ENCODE data around the gene PRUNE1. TPM values are rescaled to one million over a fixed set of nuclear protein-coding genes. Genes with fewer than 3 reads are reported as not detected.
A peak's percentile ranks its signal among the peaks of the same experiment; 100 is the strongest.

PRUNE1 gene
- total RNA-seq, result 18.0 TPM
- 10 to 100 TPM; 46.5 to 56.3 (median 52.3) TPM for polyA plus RNA-seq

GRCh38 chr1:151008244-151009205 is at the start of gene PRUNE1:
TSS of gene PRUNE1 (plus strand) at chr1:151008449. CDS start at chr1:151008633, 184 bp downstream.
- no peaks in the 10 kb centered on the region for H3K27me3 ChIP-seq (ENCODE audit: control insufficient read depth, insufficient read depth, low read length)
- H3K9me3 Mint-ChIP-seq, result no peaks in the 10 kb centered on the region
- peaks cover 13% of the 10 kb centered on the region for H3K36me3 Mint-ChIP-seq
- ATAC-seq (ENCODE audit: low read depth in 2 of 2) (peak; percentile 92 to 93), DNase-seq (peak; percentile 91 to 96 (median 95))
- no peaks in the 10 kb centered on the region for H3K36me3 ChIP-seq (ENCODE audit: control insufficient read depth, insufficient read depth, low read length)
- peak within 1 kb of the TSS; percentile 95 to 98 (median 96) for H3K4me3 Mint-ChIP-seq
- peak within 1 kb of the TSS; percentile 96 to 98 (median 97) for H3K27ac Mint-ChIP-seq
- peaks cover 63% of the 10 kb centered on the region for H3K4me1 ChIP-seq (ENCODE audit: control insufficient read depth, insufficient read depth, low read length, poor library complexity, severe bottlenecking)
- H3K27me3 Mint-ChIP-seq, result no peaks in the 10 kb centered on the region
- no peaks in the 10 kb centered on the region for H3K9me3 ChIP-seq (ENCODE audit: control insufficient read depth in 2 of 2, low read length in 2 of 2)
- peaks cover 27 to 94% (median 52%) of the 10 kb centered on the region in 4 donors for H3K4me1 Mint-ChIP-seq
- peak within 1 kb of the TSS; percentile 90 for H3K4me3 ChIP-seq (ENCODE audit: low read depth, low read length)
- peak within 1 kb of the TSS; percentile 97 for H3K27ac ChIP-seq (ENCODE audit: insufficient read depth, low read length, poor library complexity, severe bottlenecking)

- Mint-ChIP-seq H3K9me3 (no peaks in the 10 kb centered on the region), H3K27me3 (no peaks in the 10 kb centered on the region), H3K4me3 (no peak overlapping the region), H3K36me3 (peaks cover 41% of the 10 kb centered on the region), H3K27ac (no peak overlapping the region), H3K4me1 (no peaks in the 10 kb centered on the region)
- no peaks in the 10 kb centered on the region for H3K9me3 ChIP-seq (ENCODE audit: control insufficient read depth in 2 of 2, low read length in 2 of 2)
- no peaks in the 10 kb centered on the region for H3K4me1 ChIP-seq (ENCODE audit: control insufficient read depth, insufficient read depth, low read length, poor library complexity, severe bottlenecking)
- DNase-seq, result no peak
- H3K36me3 ChIP-seq (ENCODE audit: control insufficient read depth, insufficient read depth, low read length), result peaks cover 69% of the 10 kb centered on the region
- H3K4me3 ChIP-seq (ENCODE audit: low read depth, low read length), result no peak overlapping the region
- no peak for ATAC-seq (ENCODE audit: low read depth in 2 of 2)
- H3K27me3 ChIP-seq (ENCODE audit: control insufficient read depth, insufficient read depth, low read length), result no peaks in the 10 kb centered on the region
- no peak overlapping the region for H3K27ac ChIP-seq (ENCODE audit: insufficient read depth, low read length, poor library complexity, severe bottlenecking)
Observed at GRCh38 chr1:150960646-150961045, 47.6 kb upstream of the PRUNE1 start.

GRCh38 chr1:150961756-150962155 is 46.5 kb upstream of the PRUNE1 start:
- Mint-ChIP-seq H3K36me3 (peaks cover 48% of the 10 kb centered on the region), H3K9me3 (no peaks in the 10 kb centered on the region), H3K27me3 (no peaks in the 10 kb centered on the region), H3K27ac (peak overlapping the region in 1 of 3 donors; percentile 72), H3K4me3 (no peak overlapping the region), H3K4me1 (peaks cover 0 to 4% (median 0%) of the 10 kb centered on the region in 4 donors)
- ATAC-seq (ENCODE audit: low read depth in 2 of 2) (no peak), DNase-seq (no peak)
- Histone ChIP-seq H3K4me1 (ENCODE audit: control insufficient read depth, insufficient read depth, low read length, poor library complexity, severe bottlenecking) (no peaks in the 10 kb centered on the region), H3K9me3 (ENCODE audit: control insufficient read depth in 2 of 2, low read length in 2 of 2) (no peaks in the 10 kb centered on the region), H3K36me3 (ENCODE audit: control insufficient read depth, insufficient read depth, low read length) (peaks cover 74% of the 10 kb centered on the region), H3K27ac (ENCODE audit: insufficient read depth, low read length, poor library complexity, severe bottlenecking) (no peak overlapping the region), H3K4me3 (ENCODE audit: low read depth, low read length) (no peak overlapping the region), H3K27me3 (ENCODE audit: control insufficient read depth, insufficient read depth, low read length) (no peaks in the 10 kb centered on the region)

GRCh38 chr1:150963321-150964163 is 44.7 kb upstream of the PRUNE1 start:
- DNase-seq, result no peak
- Mint-ChIP-seq H3K9me3 (no peaks in the 10 kb centered on the region), H3K27me3 (no peaks in the 10 kb centered on the region), H3K4me1 (peaks cover 0 to 4% (median 2%) of the 10 kb centered on the region in 4 donors), H3K27ac (peak overlapping the region in 1 of 3 donors; percentile 72), H3K4me3 (no peak overlapping the region), H3K36me3 (peaks cover 59% of the 10 kb centered on the region)
- no peaks in the 10 kb centered on the region for H3K4me1 ChIP-seq (ENCODE audit: control insufficient read depth, insufficient read depth, low read length, poor library complexity, severe bottlenecking)
- no peak overlapping the region for H3K27ac ChIP-seq (ENCODE audit: insufficient read depth, low read length, poor library complexity, severe bottlenecking)
- no peaks in the 10 kb centered on the region for H3K27me3 ChIP-seq (ENCODE audit: control insufficient read depth, insufficient read depth, low read length)
- ATAC-seq (ENCODE audit: low read depth in 2 of 2), result no peak
- no peaks in the 10 kb centered on the region for H3K9me3 ChIP-seq (ENCODE audit: control insufficient read depth in 2 of 2, low read length in 2 of 2)
- no peak overlapping the region for H3K4me3 ChIP-seq (ENCODE audit: low read depth, low read length)
- peaks cover 91% of the 10 kb centered on the region for H3K36me3 ChIP-seq (ENCODE audit: control insufficient read depth, insufficient read depth, low read length)

- Histone ChIP-seq H3K9me3 (ENCODE audit: control insufficient read depth in 2 of 2, low read length in 2 of 2) (no peaks in the 10 kb centered on the region), H3K36me3 (ENCODE audit: control insufficient read depth, insufficient read depth, low read length) (peaks cover 93% of the 10 kb centered on the region), H3K27ac (ENCODE audit: insufficient read depth, low read length, poor library complexity, severe bottlenecking) (no peak overlapping the region), H3K27me3 (ENCODE audit: control insufficient read depth, insufficient read depth, low read length) (no peaks in the 10 kb centered on the region), H3K4me1 (ENCODE audit: control insufficient read depth, insufficient read depth, low read length, poor library complexity, severe bottlenecking) (no peaks in the 10 kb centered on the region), H3K4me3 (ENCODE audit: low read depth, low read length) (no peak overlapping the region)
- Mint-ChIP-seq H3K27me3 (no peaks in the 10 kb centered on the region), H3K4me3 (no peak overlapping the region), H3K4me1 (peaks cover 0 to 9% (median 7%) of the 10 kb centered on the region in 4 donors), H3K9me3 (no peaks in the 10 kb centered on the region), H3K27ac (peak overlapping the region in 1 of 3 donors; percentile 72), H3K36me3 (peaks cover 61% of the 10 kb centered on the region)
- no peak for DNase-seq
- no peak for ATAC-seq (ENCODE audit: low read depth in 2 of 2)
Observed at GRCh38 chr1:150964164-150964489, 44.1 kb upstream of the PRUNE1 start.

GRCh38 chr1:150965605-150966004 is 42.6 kb upstream of the PRUNE1 start:
- H3K27ac Mint-ChIP-seq, result no peak overlapping the region
- peaks cover 7 to 17% (median 12%) of the 10 kb centered on the region in 4 donors for H3K4me1 Mint-ChIP-seq
- H3K36me3 ChIP-seq (ENCODE audit: control insufficient read depth, insufficient read depth, low read length), result peaks cover 80% of the 10 kb centered on the region
- peaks cover 50% of the 10 kb centered on the region for H3K36me3 Mint-ChIP-seq
- no peak overlapping the region for H3K27ac ChIP-seq (ENCODE audit: insufficient read depth, low read length, poor library complexity, severe bottlenecking)
- H3K9me3 ChIP-seq (ENCODE audit: control insufficient read depth in 2 of 2, low read length in 2 of 2), result no peaks in the 10 kb centered on the region
- H3K4me1 ChIP-seq (ENCODE audit: control insufficient read depth, insufficient read depth, low read length, poor library complexity, severe bottlenecking), result peaks cover under 1% of the 10 kb centered on the region
- H3K4me3 ChIP-seq (ENCODE audit: low read depth, low read length), result no peak overlapping the region
- ATAC-seq (ENCODE audit: low read depth in 2 of 2), result no peak
- no peaks in the 10 kb centered on the region for H3K9me3 Mint-ChIP-seq
- no peaks in the 10 kb centered on the region for H3K27me3 ChIP-seq (ENCODE audit: control insufficient read depth, insufficient read depth, low read length)
- H3K27me3 Mint-ChIP-seq, result no peaks in the 10 kb centered on the region
- DNase-seq, result no peak
- H3K4me3 Mint-ChIP-seq, result no peak overlapping the region

GRCh38 chr1:150966011-150966410 is 42.2 kb upstream of the PRUNE1 start:
- Histone ChIP-seq H3K9me3 (ENCODE audit: control insufficient read depth in 2 of 2, low read length in 2 of 2) (no peaks in the 10 kb centered on the region), H3K27ac (ENCODE audit: insufficient read depth, low read length, poor library complexity, severe bottlenecking) (no peak overlapping the region)
- peaks cover 49% of the 10 kb centered on the region for H3K36me3 Mint-ChIP-seq

More at GRCh38 chr1:150966011-150966410, 42.2 kb upstream of the PRUNE1 start:
- no peak overlapping the region for H3K4me3 ChIP-seq (ENCODE audit: low read depth, low read length)
- ATAC-seq (ENCODE audit: low read depth in 2 of 2), result no peak
- H3K27ac Mint-ChIP-seq, result no peak overlapping the region
- peaks cover 76% of the 10 kb centered on the region for H3K36me3 ChIP-seq (ENCODE audit: control insufficient read depth, insufficient read depth, low read length)
- peaks cover 5% of the 10 kb centered on the region for H3K4me1 ChIP-seq (ENCODE audit: control insufficient read depth, insufficient read depth, low read length, poor library complexity, severe bottlenecking)
- no peaks in the 10 kb centered on the region for H3K27me3 Mint-ChIP-seq
- no peaks in the 10 kb centered on the region for H3K27me3 ChIP-seq (ENCODE audit: control insufficient read depth, insufficient read depth, low read length)
- peaks cover 10 to 21% (median 16%) of the 10 kb centered on the region in 4 donors for H3K4me1 Mint-ChIP-seq
- DNase-seq, result no peak
- H3K4me3 Mint-ChIP-seq, result no peak overlapping the region
- no peaks in the 10 kb centered on the region for H3K9me3 Mint-ChIP-seq

Data from CD4-positive, CD25-positive, alpha-beta regulatory T cell (primary cell).